HG03095 (cell line): ENCODE results near the gene VPS54.
"Not testable (repeated sequence)": the region's sequence is repeated elsewhere in the genome, so short reads cannot be mapped to it uniquely, and the experiment has no call there.

ENCODE experiments used
- ATAC-seq: cut with Tn5 transposase; IDR thresholded peaks from one replicate; pipeline ENCODE4 v1.9.1; 2021; ENCODE audit warnings: moderate library complexity; ENCODE audit not compliant: unreplicated experiment

VPS54 gene

GRCh38 chr2:63932104-63932503 is 87.1 kb downstream of the VPS54 start:
- not testable (repeated sequence) for ATAC-seq

- no peak for ATAC-seq
Observed at GRCh38 chr2:63926815-63927214, 92.4 kb downstream of the VPS54 start.

DNA sequence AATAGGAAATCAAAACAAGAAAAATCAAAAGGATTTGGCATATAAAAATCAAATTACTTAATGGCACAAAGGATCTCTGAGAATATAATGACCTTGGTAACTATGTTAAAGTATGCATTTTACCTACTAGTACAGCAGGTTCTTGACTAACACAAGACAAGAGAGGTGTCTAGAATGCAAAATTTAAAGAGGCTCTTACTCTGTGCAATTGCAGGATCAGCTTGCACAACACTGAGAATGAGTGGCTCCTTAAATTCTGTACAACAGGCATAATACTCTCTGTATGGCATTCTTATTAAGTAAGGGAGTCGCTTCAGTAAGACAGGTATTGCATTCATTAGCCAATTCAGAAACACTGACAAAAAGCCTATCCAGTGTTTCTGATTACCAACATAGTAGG is 104.9 kb downstream of the VPS54 start:
- no peak for ATAC-seq

- no peak for ATAC-seq
Observed at GRCh38 chr2:63903003-63903402, 116.2 kb downstream of the VPS54 start.

DNA sequence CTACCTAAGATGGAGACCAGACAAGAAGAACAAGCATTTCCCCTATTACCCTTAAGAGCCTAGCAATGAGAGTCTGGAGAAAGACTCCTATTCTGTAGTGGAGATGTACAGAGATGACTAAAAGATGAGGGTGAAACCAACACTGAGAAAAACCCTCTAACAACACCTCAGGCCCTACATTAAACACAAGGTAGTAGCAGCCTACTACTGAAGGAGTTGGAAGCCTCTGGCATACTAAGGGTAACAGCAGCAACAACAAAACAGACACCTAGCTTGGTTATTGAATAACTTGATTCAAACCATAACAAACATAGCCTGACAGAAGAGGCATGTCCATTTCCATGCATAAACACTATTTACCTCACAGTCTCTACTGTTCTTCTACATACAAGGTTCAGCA is 117.1 kb downstream of the VPS54 start:
- no peak for ATAC-seq

- ATAC-seq = no peak
Observed at GRCh38 chr2:63899639-63900038, 119.6 kb downstream of the VPS54 start.

DNA sequence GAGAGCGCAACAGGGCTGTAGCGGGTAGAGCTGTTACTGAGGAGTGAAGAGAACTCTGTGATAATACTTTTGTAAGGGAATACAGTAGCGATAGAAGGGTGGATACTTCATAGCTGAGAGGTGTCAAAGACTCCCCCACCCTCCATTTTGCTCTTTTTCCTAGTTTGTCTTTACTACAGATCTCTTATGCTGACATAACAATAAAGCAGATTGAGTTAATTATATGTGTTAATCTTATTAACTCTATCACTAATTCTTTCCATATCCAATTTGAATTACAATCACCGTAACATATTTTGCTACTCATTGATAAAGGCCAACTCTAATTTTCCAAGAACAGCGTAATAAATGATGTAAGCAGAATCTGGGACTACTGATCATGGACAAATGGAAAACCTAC is 120.4 kb downstream of the VPS54 start:
- ATAC-seq = no peak

GRCh38 chr2:63894167-63894566 is 125.1 kb downstream of the VPS54 start:
- no peak for ATAC-seq

DNA sequence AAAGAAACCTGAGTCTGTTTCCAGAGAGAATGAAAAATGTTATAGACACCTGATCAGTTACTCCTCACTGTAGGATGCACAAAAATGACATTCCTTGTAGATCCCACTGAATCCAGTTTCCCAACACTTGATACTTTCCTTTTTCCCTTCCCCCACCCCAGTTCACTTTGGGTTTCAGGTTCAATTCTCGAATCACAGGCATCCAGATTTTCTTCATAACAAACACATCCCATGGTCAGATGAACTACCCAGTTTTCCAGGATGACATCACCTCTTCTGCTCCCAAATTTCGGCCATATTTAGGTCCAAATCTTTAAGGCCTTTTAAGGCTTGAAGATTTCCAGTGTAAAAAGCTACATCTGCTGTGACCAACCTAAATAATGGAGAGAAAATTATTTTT is 126.1 kb downstream of the VPS54 start:
- no peak for ATAC-seq

- no peak for ATAC-seq
Observed at GRCh38 chr2:63891488-63892030, 127.7 kb downstream of the VPS54 start.

- no peak for ATAC-seq
Observed at GRCh38 chr2:63890678-63891077, 128.6 kb downstream of the VPS54 start.

DNA sequence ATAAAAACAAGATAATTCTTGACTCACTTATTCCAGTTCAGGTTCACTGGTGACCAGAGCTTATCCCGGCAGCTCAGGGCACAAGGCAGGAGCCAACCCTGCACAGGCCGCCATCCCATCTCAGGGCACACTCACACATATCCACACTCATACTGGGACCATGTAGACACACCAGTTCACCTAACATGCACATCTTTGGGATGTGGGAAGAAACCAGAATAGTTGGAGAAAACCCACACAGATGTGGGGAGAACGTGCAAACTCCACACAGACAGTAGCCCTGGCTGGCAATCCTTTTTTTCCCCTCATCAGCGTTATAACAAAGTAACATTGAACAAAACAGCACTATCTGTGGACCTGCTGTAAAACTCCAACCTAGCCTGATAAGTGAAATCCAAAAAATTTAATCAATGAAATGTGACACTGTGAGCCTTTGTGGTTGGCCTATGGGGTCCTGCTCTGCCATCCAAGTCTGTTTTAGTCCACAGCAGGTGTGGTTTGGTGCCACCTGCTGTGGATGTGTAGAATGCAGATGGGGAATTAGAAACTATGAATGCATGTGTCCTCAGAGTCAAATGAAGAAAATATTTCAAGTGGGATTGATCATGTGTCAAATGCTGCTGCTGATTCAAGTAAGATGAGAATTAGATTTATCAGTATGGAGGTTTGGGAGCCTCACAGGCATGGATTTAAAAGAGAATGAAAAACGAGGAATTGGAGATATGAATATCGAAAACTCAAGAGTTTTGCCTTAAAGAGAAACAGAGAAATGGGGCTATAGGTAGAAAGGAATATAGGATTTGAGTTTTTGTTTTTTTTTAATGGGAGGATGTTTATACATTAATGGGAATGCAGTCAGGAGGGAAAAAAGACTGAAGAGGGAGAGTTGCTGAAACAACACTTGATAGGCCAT is 130.5 kb downstream of the VPS54 start:
- no peak for ATAC-seq

DNA sequence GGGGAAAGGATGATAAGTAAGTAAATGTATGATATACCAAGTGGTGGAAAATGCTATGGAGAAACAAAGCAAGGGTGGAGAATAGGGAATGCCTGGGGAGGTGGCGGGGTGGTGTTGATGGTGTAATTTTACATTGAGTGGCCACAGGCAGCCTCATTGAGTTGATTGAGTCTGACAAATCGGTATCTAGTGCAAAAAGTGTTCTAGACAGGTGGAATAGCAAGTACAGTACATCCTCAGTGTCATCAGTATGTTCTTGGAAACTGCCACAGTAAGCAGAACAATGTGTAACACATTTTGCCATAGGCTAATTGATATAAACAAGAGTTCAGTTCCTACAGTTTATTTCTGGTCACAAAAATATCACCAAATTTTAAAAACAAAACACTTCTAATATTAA is 131.2 kb downstream of the VPS54 start:
- no peak for ATAC-seq

DNA sequence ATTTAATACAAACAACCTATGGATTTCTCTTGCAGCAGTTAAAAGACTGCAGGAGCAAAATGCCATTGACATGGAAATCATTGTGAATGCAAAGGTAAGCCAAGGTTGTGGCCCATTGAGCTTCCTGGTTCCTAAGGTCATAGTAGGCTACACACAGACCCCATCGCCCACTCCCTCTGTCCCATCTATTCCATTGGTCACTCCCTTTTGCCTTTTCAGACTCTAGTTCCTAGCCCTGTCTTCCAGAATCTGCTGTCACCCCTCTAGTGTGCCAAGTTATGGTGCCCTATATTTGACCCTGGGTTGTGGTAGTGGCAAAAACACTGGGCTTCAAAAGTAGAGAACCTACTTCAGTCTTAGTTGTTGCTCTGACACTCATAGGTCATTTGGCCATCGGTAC is 132.8 kb downstream of the VPS54 start:
- ATAC-seq = no peak

DNA sequence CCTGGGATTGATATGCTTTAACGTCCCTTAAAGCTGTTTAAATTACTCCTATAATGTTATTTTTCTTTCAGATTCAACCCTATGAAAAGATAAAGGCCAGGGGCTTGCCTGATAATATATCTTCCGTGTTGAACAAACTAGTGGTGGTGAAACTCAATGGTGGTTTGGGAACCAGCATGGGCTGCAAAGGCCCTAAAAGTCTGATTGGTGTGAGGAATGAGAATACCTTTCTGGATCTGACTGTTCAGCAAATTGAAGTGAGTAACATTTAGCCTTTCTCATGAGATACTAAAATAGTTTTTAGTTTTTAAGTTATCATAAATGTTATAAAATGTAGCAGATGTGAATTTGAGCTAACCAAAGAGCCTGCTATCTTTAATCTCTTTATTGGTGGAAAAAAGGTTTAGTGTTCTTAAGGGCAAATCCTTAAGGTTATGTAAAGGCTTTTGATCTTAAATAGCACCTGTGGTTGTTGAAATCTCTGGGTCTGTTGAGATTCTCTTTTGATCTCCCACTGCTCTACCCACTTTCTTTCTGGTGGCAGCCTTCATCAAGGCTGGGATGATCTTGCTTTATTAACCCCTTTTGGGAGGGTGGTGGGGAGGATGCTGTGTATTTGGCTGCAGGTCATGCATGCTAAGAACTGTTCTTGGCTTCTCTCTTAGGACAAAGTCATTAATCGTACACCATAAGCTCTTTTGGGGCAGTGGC is 136.7 kb downstream of the VPS54 start:
- no peak for ATAC-seq

GRCh38 chr2:63881205-63881604 is 138.0 kb downstream of the VPS54 start:
- no peak for ATAC-seq

- no peak for ATAC-seq
Observed at GRCh38 chr2:63880625-63881024, 138.6 kb downstream of the VPS54 start.

- ATAC-seq = no peak
Observed at GRCh38 chr2:63879876-63880433, 139.3 kb downstream of the VPS54 start.

DNA sequence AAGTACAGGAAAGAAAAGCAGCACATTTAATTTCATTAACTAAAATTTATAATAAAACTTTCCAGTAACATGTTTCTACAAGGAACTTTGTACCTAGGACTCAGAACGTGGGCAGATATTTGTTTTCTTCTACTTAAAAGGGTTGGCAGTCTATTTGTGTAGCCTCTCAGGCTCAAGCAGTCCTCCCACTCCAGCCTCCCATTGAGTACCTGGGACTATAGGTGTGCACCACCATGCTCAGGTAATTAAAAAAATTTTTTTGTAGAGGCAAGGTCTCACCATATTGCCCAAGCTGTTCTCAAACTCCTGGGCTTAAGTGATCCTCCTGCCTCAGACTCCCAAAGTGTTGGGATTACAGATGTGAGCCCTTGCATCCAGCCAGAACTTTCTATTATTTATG is 140.7 kb downstream of the VPS54 start:
- no peak for ATAC-seq

DNA sequence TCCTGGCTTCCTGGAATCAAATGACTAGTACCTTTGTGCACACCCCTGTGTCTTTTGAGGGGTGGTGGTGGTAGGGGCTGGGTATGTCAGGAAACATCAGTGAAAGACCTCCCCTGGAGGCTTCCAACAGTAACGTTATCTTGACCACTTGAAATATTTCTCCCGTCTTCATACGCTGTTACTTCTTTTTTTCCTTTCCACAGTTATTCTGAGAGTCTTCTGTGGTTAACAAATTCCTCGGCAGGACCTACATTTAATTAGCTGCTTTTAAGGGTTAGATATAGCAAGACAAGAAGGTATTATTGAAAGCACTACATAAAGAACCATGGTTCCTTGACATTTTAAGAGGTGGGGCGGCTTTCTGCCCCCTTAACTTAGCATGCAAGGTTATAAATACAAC is 142.9 kb downstream of the VPS54 start:
- no peak for ATAC-seq

- ATAC-seq = no peak
Observed at GRCh38 chr2:63875559-63876245, 143.5 kb downstream of the VPS54 start.
